ENCODE data around the gene HOXB3. TPM values are rescaled to one million over a fixed set of nuclear protein-coding genes. Genes with fewer than 3 reads are reported as not detected.
A peak's percentile ranks its signal among the peaks of the same experiment; 100 is the strongest.

The HOXB3 gene
- total RNA-seq, 1 experiment from 2014 or later: 6.0 TPM

GRCh38 chr17:48625495-48626244 lies 35.6 kb upstream of the HOXB3 start:
- no peak overlapping the region for H3K27ac ChIP-seq (ENCODE audit: low read length)
- H3K9ac ChIP-seq (ENCODE audit: low read length): peak overlapping the region; percentile 54
- TF ChIP-seq EZH2 (IDR thresholded peaks at IDR 0.05; ENCODE audit: low read length, unreplicated experiment) (no peak), EZH2phosphoT487 (IDR thresholded peaks at IDR 0.05; ENCODE audit: borderline replicate concordance, low read length) (peak; percentile 94), CTCF (conservative IDR thresholded peaks at IDR 0.05; ENCODE audit: low read depth, low read length) (no peak)
- intact Hi-C loops (cut with micrococcal nuclease): no loop called here
- H3K36me3 ChIP-seq (ENCODE audit: low read depth, low read length): no peaks in the 10 kb centered on the region
- H3K4me1 ChIP-seq (ENCODE audit: insufficient read depth, low read length): peaks cover 12% of the 10 kb centered on the region
- ChIA-PET POLR2A (ENCODE audit: unreplicated experiment) (interaction anchor here (0.5 to 0.7 kb wide), 11 partner anchors 11 to 595 kb away, joined by 3 to 26 read pairs (median 4); partner anchors contain the start of genes HOXB13, HOXB5 and HOXB8), CTCF (interaction anchor here (0.6 to 1.2 kb wide), 5 partner anchors 10 to 381 kb away, joined by 3 to 21 read pairs (median 4); no protein-coding TSS in a partner anchor)
- no peaks in the 10 kb centered on the region for H3K9me3 ChIP-seq (ENCODE audit: low read length)
- peak overlapping the region; percentile 70 for H3K4me3 ChIP-seq (ENCODE audit: low read length)
- ATAC-seq: peak; percentile 84
- peak overlapping the region; percentile 85 for H3K4me2 ChIP-seq (ENCODE audit: low read length)
- H2AFZ ChIP-seq (ENCODE audit: low read length): peak overlapping the region; percentile 88
- H3K27me3 ChIP-seq (ENCODE audit: low read length): peaks cover 59% of the 10 kb centered on the region
- H3F3A ChIP-seq (ENCODE audit: low read length, unreplicated experiment): no peaks in the 10 kb centered on the region
- BruUV-seq (replicated peaks): TSS peak; percentile 16
- H3K79me2 ChIP-seq (ENCODE audit: low read length): no peaks in the 10 kb centered on the region
- peak; percentile 77 for DNase-seq
- H4K20me1 ChIP-seq (ENCODE audit: low read length): no peaks in the 10 kb centered on the region
- no peaks in the 10 kb centered on the region for H3K9me2 ChIP-seq (replicated peaks; ENCODE audit: low read length)

- CTCF ChIA-PET: interaction anchor here (0.6 to 1.2 kb wide), 6 partner anchors 12 to 380 kb away, joined by 3 to 21 read pairs (median 4); no protein-coding TSS in a partner anchor
- intact Hi-C loops (cut with micrococcal nuclease): no loop called here
- TF ChIP-seq EZH2phosphoT487 (IDR thresholded peaks at IDR 0.05; ENCODE audit: borderline replicate concordance, low read length) (peak; percentile 75; the same call in 1 of the 2 replicates), EZH2 (IDR thresholded peaks at IDR 0.05; ENCODE audit: low read length, unreplicated experiment) (peak; percentile 51), CTCF (conservative IDR thresholded peaks at IDR 0.05; ENCODE audit: low read depth, low read length) (no peak)
- H3K4me2 ChIP-seq (ENCODE audit: low read length): peak overlapping the region; percentile 85
- peak overlapping the region; percentile 70 for H3K4me3 ChIP-seq (ENCODE audit: low read length)
- peak; percentile 57 for DNase-seq
- H3K4me1 ChIP-seq (ENCODE audit: insufficient read depth, low read length): peaks cover 12% of the 10 kb centered on the region
- no TSS peak for BruUV-seq (replicated peaks)
- H3K9me2 ChIP-seq (replicated peaks; ENCODE audit: low read length): no peaks in the 10 kb centered on the region
- POLR2A ChIA-PET (ENCODE audit: unreplicated experiment): interaction anchor here (0.5 to 0.7 kb wide), 5 partner anchors 15 to 594 kb away, joined by 3 to 8 read pairs (median 4); partner anchors contain the start of gene HOXB13
- no peaks in the 10 kb centered on the region for H3K79me2 ChIP-seq (ENCODE audit: low read length)
- H3F3A ChIP-seq (ENCODE audit: low read length, unreplicated experiment): no peaks in the 10 kb centered on the region
- no peaks in the 10 kb centered on the region for H4K20me1 ChIP-seq (ENCODE audit: low read length)
- peak overlapping the region; percentile 88 for H2AFZ ChIP-seq (ENCODE audit: low read length)
- peak; percentile 57 for ATAC-seq
- no peaks in the 10 kb centered on the region for H3K9me3 ChIP-seq (ENCODE audit: low read length)
- H3K9ac ChIP-seq (ENCODE audit: low read length): peak overlapping the region; percentile 54; the same call in 1 of the 2 replicates
- peaks cover 54% of the 10 kb centered on the region for H3K27me3 ChIP-seq (ENCODE audit: low read length)
- H3K27ac ChIP-seq (ENCODE audit: low read length): no peak overlapping the region
- no peaks in the 10 kb centered on the region for H3K36me3 ChIP-seq (ENCODE audit: low read depth, low read length)
These were observed 34.8 kb upstream of the HOXB3 start for GRCh38 chr17:48624544-48625494.
